Measurements from ENCODE around the gene DHX30. TPM values are rescaled to one million over a fixed set of nuclear protein-coding genes. Genes with fewer than 3 reads are reported as not detected.

Gene DHX30
- polyA plus RNA-seq, 6 donors from 2014 or later, result 25.5 to 43.5 (median 28.1) TPM

DNA sequence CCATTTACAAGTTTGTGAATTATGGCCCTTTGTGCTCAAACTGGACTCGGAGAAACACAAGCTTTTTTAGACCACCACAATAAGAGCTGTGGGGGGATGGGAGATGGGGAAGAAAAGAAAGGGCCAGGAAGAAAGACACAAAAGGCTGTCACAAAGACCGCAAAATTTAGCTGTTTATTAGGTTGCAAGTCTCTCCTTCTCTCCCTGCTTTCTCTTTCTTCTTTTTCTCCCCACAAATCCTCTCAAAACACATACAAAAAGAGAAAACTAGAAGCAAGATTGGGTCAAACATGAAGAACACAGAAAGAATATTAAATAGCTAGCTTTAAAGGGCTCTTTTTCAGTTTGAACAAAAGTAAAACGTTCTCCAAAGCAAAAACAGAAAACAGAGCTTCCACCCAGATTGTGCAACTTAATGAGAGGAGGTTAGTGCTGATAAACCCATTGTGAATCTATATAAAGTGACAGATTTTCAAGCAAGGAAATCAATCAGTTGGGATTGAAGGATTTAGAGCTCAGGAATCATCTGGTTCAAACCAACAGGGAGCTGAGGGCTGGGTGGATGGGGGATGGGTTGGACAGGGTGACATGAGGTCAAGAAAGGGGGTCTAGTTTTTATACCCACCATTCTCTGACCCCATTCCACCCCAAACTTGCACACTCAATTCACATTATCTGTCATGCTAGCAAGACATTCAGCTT is 87.3 kb downstream of the DHX30 start:
- H3K36me3 Mint-ChIP-seq, result peaks cover 1 to 17% of the 10 kb centered on the region in 2 donors
- ATAC-seq (ENCODE audit: low read depth in 2 of 2), result no peak

GRCh38 chr3:47890828-47891612 is 88.1 kb downstream of the DHX30 start:
- Mint-ChIP-seq H3K4me3 (no peak overlapping the region), H3K27me3 (no peaks in the 10 kb centered on the region), H3K36me3 (peaks cover 0 to 18% of the 10 kb centered on the region in 2 donors), H3K27ac (peak overlapping the region in 1 of 6 donors; percentile 24), H3K9me3 (no peaks in the 10 kb centered on the region), H3K4me1 (peaks cover 0 to 4% (median 0%) of the 10 kb centered on the region in 3 donors)
- no peak for DNase-seq
- no peak for ATAC-seq (ENCODE audit: low read depth in 2 of 2)

More for the DNA sequence above, 87.3 kb downstream of the DHX30 start:
- no peaks in the 10 kb centered on the region for H3K27me3 Mint-ChIP-seq
- peak overlapping the region in 2 of 6 donors; percentile 24 to 64 for H3K27ac Mint-ChIP-seq
- peaks cover under 1 to 6% (median 1%) of the 10 kb centered on the region in 3 donors for H3K4me1 Mint-ChIP-seq
- no peak overlapping the region for H3K4me3 Mint-ChIP-seq
- DNase-seq, result no peak
- H3K9me3 Mint-ChIP-seq, result no peaks in the 10 kb centered on the region

GRCh38 chr3:47891613-47892005 is 88.7 kb downstream of the DHX30 start:
- H3K27me3 Mint-ChIP-seq, result no peaks in the 10 kb centered on the region
- ATAC-seq (ENCODE audit: low read depth in 2 of 2) (no peak), DNase-seq (no peak)
- H3K36me3 Mint-ChIP-seq, result peaks cover 0 to 24% of the 10 kb centered on the region in 2 donors
- H3K27ac Mint-ChIP-seq, result no peak overlapping the region
- no peaks in the 10 kb centered on the region for H3K9me3 Mint-ChIP-seq
- H3K4me1 Mint-ChIP-seq, result peaks cover 0 to 4% (median 0%) of the 10 kb centered on the region in 3 donors
- H3K4me3 Mint-ChIP-seq, result no peak overlapping the region

DNA sequence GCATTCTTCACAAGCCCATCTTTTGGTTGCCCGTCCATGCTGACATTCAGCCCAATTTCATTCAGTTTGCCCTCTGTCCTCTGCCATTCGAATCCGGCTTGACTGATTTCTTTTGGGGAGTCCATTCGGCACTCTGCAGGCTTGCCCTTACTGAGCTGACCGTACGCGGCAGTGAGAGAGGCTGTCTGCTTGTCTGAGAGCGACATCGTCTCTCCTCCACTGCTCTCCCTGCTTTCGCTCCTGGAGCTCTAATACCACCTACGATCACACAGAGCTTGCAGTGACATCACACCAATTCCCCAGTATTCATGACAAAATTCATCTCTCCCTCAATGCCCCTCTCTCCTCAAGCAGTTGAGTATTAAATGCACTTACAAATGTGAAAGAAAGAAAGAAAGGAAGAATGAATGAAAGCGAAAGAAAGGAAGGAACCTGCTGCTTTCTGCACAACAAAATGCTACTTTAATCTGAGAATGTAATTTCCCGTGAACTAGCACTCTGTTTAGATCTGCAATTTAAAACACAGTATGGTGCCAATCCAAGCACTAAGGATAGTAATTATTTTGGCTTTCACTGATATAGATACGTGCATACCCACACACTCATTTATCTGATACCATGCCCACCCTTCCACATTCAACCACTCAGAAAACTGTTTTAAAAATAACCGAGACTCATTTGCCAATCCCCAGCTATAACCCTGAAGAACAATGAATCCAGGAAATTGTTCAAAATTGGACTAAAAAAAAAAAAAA is 89.5 kb downstream of the DHX30 start:
- Mint-ChIP-seq H3K9me3 (no peaks in the 10 kb centered on the region), H3K27ac (peak overlapping the region in 1 of 6 donors; percentile 17), H3K4me3 (no peak overlapping the region), H3K4me1 (peaks cover 0 to 4% (median 0%) of the 10 kb centered on the region in 3 donors), H3K27me3 (no peaks in the 10 kb centered on the region), H3K36me3 (peaks cover 0 to 25% of the 10 kb centered on the region in 2 donors)
- ATAC-seq (ENCODE audit: low read depth in 2 of 2), result no peak
- no peak for DNase-seq

GRCh38 chr3:47895241-47895640 is 92.3 kb downstream of the DHX30 start:
- no peak overlapping the region for H3K4me3 Mint-ChIP-seq
- peaks cover 0 to 4% (median 0%) of the 10 kb centered on the region in 3 donors for H3K4me1 Mint-ChIP-seq
- no peak for ATAC-seq (ENCODE audit: low read depth in 2 of 2)
- no peak overlapping the region for H3K27ac Mint-ChIP-seq
- no peaks in the 10 kb centered on the region for H3K9me3 Mint-ChIP-seq
- no peak for DNase-seq
- peaks cover 0 to 25% of the 10 kb centered on the region in 2 donors for H3K36me3 Mint-ChIP-seq
- no peaks in the 10 kb centered on the region for H3K27me3 Mint-ChIP-seq

- H3K4me3 Mint-ChIP-seq, result no peak overlapping the region
- peaks cover 0 to 21% of the 10 kb centered on the region in 2 donors for H3K36me3 Mint-ChIP-seq
- DNase-seq (no peak), ATAC-seq (ENCODE audit: low read depth in 2 of 2) (no peak)
- H3K27ac Mint-ChIP-seq, result peak overlapping the region in 4 of 6 donors; percentile 15 to 78 (median 36)
- H3K27me3 Mint-ChIP-seq, result no peaks in the 10 kb centered on the region
- H3K4me1 Mint-ChIP-seq, result peaks cover 0 to 4% (median 0%) of the 10 kb centered on the region in 3 donors
- no peaks in the 10 kb centered on the region for H3K9me3 Mint-ChIP-seq
Observed at GRCh38 chr3:47896736-47897135, 93.8 kb downstream of the DHX30 start.

DNA sequence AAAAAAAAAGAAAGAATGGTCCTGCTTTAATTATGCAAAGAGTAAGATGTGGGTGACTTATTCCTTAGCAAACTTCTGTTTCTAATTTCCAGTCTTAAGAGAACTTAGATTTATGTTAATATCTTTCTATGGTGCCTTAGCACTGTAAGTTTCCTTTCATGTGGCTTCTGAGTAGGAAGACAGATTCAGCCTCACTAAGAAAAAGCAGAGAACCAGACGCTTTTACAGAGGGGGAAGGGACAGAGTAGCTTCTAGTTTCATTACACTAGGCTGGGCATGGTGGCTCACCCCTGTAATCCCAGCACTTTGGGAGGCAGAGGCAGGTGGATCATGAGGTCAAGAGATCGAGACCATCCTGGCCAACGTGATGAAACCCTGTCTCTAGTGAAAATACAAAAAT is 95.0 kb downstream of the DHX30 start:
- no peaks in the 10 kb centered on the region for H3K4me1 Mint-ChIP-seq
- ATAC-seq (ENCODE audit: low read depth in 2 of 2), result no peak

GRCh38 chr3:47899495-47900108 is 96.7 kb downstream of the DHX30 start:
- no peak overlapping the region for H3K4me3 Mint-ChIP-seq
- no peaks in the 10 kb centered on the region for H3K4me1 Mint-ChIP-seq
- ATAC-seq (ENCODE audit: low read depth in 2 of 2) (no peak), DNase-seq (no peak)
- peak overlapping the region in 1 of 6 donors; percentile 30 for H3K27ac Mint-ChIP-seq
- H3K27me3 Mint-ChIP-seq, result no peaks in the 10 kb centered on the region
- H3K9me3 Mint-ChIP-seq, result no peaks in the 10 kb centered on the region
- peaks cover 0 to 10% of the 10 kb centered on the region in 2 donors for H3K36me3 Mint-ChIP-seq

More for the DNA sequence above, 95.0 kb downstream of the DHX30 start:
- no peak for DNase-seq
- Mint-ChIP-seq H3K27me3 (no peaks in the 10 kb centered on the region), H3K27ac (no peak overlapping the region), H3K9me3 (no peaks in the 10 kb centered on the region), H3K36me3 (peaks cover 0 to 15% of the 10 kb centered on the region in 2 donors), H3K4me3 (no peak overlapping the region)

Other genes with a start within 250 kb of the DHX30 start
- under 1 TPM in 1 of 6 donors, not detected in 5; 0.16 TPM for gene CSPG5, start 224.3 kb upstream of the DHX30 start, polyA plus RNA-seq (ENCODE audit: low read depth in 6 of 6)
- gene SMARCC1, start 21.2 kb upstream of the DHX30 start, polyA plus RNA-seq (ENCODE audit: low read depth in 6 of 6), result 10 to 100 TPM; 47.2 to 99.6 (median 73.8) TPM
- gene MAP4, start 213.3 kb downstream of the DHX30 start, polyA plus RNA-seq (ENCODE audit: low read depth in 6 of 6), result 10 to 100 TPM in 5 of 6 donors, 1 to 10 TPM in 1; 2.5 to 43.6 (median 28.7) TPM